GM23338 (cell line): ENCODE data around the gene SLC6A3.

Source experiments
- CREB1 ChIP-seq: fragments of 250-450 bp; sonication (Bioruptor Pico); IDR thresholded peaks from 2 replicates; pipeline ENCODE4 v1.5.0; 2020; ENCODE audit warnings: low read depth, mild to moderate bottlenecking, moderate library complexity
- EZH2 ChIP-seq: fragments of 200-600 bp; sonication (generic); IDR thresholded peaks from one replicate; pipeline ENCODE4 v1.8.0; 2017; ENCODE audit warnings: antibody characterized with exemption, mild to moderate bottlenecking, low read depth; ENCODE audit not compliant: unreplicated experiment
- EZH2phosphoT487 ChIP-seq: fragments of 200-600 bp; sonication (generic); IDR thresholded peaks from one replicate; pipeline ENCODE4 v1.8.1; 2018; ENCODE audit warnings: antibody characterized with exemption; ENCODE audit not compliant: unreplicated experiment
- JUNB ChIP-seq: IDR thresholded peaks from one replicate; pipeline ENCODE4 v1.6.1; 2016; ENCODE audit warnings: antibody characterized with exemption; ENCODE audit not compliant: unreplicated experiment
- NANOG ChIP-seq: IDR thresholded peaks from 2 replicates; pipeline ENCODE4 v1.6.1; 2016; ENCODE audit warnings: antibody characterized with exemption, borderline replicate concordance
- POLR2AphosphoS5 ChIP-seq: IDR thresholded peaks from 2 replicates; pipeline ENCODE4 v1.6.1; 2016; ENCODE audit warnings: antibody characterized with exemption, low read depth
- STAT1 ChIP-seq: IDR thresholded peaks from one replicate; pipeline ENCODE4 v1.6.1; 2016; ENCODE audit warnings: antibody characterized with exemption; ENCODE audit not compliant: unreplicated experiment
- ZNF331 ChIP-seq: fragments of 250-450 bp; sonication (Bioruptor Pico); IDR thresholded peaks from 2 replicates; pipeline ENCODE4 v1.5.0; 2020; ENCODE audit warnings: low read depth, mild to moderate bottlenecking, moderate library complexity
- TF ChIP-seq, protein P1 (sequence below), 2 experiments: fragments of 200-600 bp in 1 of 2; sonication (generic) in 1 of 2; conservative IDR thresholded peaks; 2 replicates each; pipeline versions ENCODE4 v1.5.1 to v1.6.1; 2016 to 2017; ENCODE audit warnings: antibody characterized with exemption in 2 of 2, low read depth in 2 of 2, mild to moderate bottlenecking in 2 of 2, moderate library complexity in 1 of 2
- TF ChIP-seq, protein P2 (sequence below): IDR thresholded peaks from one replicate; pipeline ENCODE4 v1.6.1; 2018; ENCODE audit warnings: antibody characterized with exemption; ENCODE audit not compliant: unreplicated experiment
- TF ChIP-seq, protein P3 (sequence below): fragments of 250-450 bp; sonication (Bioruptor Pico); IDR thresholded peaks from 2 replicates; pipeline ENCODE4 v1.5.0; 2020; ENCODE audit warnings: mild to moderate bottlenecking, moderate library complexity
- TF ChIP-seq, protein P4 (sequence below): IDR thresholded peaks from 2 replicates; pipeline ENCODE4 v1.6.1; 2016; ENCODE audit warnings: antibody characterized with exemption

DNA sequence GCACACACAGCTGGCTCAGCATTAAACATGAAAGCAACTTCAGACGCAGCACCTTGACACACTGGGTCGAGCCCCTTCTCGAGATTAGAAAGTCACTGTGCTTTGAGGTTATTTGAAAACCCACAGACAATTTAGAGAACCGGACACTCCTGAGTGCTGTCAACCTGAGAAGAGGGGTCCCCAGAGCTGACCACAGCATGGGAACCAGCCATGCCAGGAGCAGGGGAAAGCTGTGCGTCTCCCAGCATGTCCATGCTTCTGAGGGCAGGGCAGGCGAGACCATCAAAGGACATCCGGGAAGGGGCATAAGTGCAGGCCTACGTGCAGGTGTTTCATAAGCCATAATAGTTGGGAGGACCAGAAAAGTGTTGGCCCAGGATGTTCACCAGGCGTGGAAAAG, 20.5 kb downstream of the SLC6A3 start:
- TF ChIP-seq, protein P1, sequence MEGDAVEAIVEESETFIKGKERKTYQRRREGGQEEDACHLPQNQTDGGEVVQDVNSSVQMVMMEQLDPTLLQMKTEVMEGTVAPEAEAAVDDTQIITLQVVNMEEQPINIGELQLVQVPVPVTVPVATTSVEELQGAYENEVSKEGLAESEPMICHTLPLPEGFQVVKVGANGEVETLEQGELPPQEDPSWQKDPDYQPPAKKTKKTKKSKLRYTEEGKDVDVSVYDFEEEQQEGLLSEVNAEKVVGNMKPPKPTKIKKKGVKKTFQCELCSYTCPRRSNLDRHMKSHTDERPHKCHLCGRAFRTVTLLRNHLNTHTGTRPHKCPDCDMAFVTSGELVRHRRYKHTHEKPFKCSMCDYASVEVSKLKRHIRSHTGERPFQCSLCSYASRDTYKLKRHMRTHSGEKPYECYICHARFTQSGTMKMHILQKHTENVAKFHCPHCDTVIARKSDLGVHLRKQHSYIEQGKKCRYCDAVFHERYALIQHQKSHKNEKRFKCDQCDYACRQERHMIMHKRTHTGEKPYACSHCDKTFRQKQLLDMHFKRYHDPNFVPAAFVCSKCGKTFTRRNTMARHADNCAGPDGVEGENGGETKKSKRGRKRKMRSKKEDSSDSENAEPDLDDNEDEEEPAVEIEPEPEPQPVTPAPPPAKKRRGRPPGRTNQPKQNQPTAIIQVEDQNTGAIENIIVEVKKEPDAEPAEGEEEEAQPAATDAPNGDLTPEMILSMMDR (conservative IDR thresholded peaks at IDR 0.05; ENCODE audit: low read depth in 2 of 2) = no peak
- TF ChIP-seq EZH2 (no peak), POLR2AphosphoS5 (no peak), CREB1 (CRISPR knock-in tag) (no peak), EZH2phosphoT487 (no peak), ZNF331 (CRISPR knock-in tag) (no peak), NANOG (no peak), JUNB (no peak), STAT1 (no peak)
- TF ChIP-seq, protein P2, sequence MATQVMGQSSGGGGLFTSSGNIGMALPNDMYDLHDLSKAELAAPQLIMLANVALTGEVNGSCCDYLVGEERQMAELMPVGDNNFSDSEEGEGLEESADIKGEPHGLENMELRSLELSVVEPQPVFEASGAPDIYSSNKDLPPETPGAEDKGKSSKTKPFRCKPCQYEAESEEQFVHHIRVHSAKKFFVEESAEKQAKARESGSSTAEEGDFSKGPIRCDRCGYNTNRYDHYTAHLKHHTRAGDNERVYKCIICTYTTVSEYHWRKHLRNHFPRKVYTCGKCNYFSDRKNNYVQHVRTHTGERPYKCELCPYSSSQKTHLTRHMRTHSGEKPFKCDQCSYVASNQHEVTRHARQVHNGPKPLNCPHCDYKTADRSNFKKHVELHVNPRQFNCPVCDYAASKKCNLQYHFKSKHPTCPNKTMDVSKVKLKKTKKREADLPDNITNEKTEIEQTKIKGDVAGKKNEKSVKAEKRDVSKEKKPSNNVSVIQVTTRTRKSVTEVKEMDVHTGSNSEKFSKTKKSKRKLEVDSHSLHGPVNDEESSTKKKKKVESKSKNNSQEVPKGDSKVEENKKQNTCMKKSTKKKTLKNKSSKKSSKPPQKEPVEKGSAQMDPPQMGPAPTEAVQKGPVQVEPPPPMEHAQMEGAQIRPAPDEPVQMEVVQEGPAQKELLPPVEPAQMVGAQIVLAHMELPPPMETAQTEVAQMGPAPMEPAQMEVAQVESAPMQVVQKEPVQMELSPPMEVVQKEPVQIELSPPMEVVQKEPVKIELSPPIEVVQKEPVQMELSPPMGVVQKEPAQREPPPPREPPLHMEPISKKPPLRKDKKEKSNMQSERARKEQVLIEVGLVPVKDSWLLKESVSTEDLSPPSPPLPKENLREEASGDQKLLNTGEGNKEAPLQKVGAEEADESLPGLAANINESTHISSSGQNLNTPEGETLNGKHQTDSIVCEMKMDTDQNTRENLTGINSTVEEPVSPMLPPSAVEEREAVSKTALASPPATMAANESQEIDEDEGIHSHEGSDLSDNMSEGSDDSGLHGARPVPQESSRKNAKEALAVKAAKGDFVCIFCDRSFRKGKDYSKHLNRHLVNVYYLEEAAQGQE = no peak
- TF ChIP-seq, protein P3, sequence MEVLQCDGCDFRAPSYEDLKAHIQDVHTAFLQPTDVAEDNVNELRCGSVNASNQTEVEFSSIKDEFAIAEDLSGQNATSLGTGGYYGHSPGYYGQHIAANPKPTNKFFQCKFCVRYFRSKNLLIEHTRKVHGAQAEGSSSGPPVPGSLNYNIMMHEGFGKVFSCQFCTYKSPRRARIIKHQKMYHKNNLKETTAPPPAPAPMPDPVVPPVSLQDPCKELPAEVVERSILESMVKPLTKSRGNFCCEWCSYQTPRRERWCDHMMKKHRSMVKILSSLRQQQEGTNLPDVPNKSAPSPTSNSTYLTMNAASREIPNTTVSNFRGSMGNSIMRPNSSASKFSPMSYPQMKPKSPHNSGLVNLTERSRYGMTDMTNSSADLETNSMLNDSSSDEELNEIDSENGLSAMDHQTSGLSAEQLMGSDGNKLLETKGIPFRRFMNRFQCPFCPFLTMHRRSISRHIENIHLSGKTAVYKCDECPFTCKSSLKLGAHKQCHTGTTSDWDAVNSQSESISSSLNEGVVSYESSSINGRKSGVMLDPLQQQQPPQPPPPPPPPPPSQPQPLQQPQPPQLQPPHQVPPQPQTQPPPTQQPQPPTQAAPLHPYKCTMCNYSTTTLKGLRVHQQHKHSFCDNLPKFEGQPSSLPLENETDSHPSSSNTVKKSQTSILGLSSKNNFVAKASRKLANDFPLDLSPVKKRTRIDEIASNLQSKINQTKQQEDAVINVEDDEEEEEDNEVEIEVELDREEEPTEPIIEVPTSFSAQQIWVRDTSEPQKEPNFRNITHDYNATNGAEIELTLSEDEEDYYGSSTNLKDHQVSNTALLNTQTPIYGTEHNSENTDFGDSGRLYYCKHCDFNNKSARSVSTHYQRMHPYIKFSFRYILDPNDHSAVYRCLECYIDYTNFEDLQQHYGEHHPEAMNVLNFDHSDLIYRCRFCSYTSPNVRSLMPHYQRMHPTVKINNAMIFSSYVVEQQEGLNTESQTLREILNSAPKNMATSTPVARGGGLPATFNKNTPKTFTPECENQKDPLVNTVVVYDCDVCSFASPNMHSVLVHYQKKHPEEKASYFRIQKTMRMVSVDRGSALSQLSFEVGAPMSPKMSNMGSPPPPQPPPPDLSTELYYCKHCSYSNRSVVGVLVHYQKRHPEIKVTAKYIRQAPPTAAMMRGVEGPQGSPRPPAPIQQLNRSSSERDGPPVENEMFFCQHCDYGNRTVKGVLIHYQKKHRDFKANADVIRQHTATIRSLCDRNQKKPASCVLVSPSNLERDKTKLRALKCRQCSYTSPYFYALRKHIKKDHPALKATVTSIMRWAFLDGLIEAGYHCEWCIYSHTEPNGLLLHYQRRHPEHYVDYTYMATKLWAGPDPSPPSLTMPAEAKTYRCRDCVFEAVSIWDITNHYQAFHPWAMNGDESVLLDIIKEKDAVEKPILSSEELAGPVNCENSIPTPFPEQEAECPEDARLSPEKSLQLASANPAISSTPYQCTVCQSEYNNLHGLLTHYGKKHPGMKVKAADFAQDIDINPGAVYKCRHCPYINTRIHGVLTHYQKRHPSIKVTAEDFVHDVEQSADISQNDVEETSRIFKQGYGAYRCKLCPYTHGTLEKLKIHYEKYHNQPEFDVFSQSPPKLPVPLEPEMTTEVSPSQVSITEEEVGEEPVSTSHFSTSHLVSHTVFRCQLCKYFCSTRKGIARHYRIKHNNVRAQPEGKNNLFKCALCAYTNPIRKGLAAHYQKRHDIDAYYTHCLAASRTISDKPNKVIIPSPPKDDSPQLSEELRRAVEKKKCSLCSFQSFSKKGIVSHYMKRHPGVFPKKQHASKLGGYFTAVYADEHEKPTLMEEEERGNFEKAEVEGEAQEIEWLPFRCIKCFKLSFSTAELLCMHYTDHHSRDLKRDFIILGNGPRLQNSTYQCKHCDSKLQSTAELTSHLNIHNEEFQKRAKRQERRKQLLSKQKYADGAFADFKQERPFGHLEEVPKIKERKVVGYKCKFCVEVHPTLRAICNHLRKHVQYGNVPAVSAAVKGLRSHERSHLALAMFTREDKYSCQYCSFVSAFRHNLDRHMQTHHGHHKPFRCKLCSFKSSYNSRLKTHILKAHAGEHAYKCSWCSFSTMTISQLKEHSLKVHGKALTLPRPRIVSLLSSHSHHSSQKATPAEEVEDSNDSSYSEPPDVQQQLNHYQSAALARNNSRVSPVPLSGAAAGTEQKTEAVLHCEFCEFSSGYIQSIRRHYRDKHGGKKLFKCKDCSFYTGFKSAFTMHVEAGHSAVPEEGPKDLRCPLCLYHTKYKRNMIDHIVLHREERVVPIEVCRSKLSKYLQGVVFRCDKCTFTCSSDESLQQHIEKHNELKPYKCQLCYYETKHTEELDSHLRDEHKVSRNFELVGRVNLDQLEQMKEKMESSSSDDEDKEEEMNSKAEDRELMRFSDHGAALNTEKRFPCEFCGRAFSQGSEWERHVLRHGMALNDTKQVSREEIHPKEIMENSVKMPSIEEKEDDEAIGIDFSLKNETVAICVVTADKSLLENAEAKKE (CRISPR knock-in tag) = no peak
- TF ChIP-seq, protein P4, sequence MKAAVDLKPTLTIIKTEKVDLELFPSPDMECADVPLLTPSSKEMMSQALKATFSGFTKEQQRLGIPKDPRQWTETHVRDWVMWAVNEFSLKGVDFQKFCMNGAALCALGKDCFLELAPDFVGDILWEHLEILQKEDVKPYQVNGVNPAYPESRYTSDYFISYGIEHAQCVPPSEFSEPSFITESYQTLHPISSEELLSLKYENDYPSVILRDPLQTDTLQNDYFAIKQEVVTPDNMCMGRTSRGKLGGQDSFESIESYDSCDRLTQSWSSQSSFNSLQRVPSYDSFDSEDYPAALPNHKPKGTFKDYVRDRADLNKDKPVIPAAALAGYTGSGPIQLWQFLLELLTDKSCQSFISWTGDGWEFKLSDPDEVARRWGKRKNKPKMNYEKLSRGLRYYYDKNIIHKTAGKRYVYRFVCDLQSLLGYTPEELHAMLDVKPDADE = no peak
